ENCODE data around the gene STON2.
A peak's percentile ranks its signal among the peaks of the same experiment; 100 is the strongest.

Gene STON2

GRCh38 chr14:81285245-81285644, 114.9 kb downstream of the STON2 start:
- no peak for DNase-seq (ENCODE audit: low spot score)
- in situ Hi-C loops (cut with MboI; ENCODE audit: low pct_unique_long_range_greater_than_20kb, low sequenced_read_pairs, unreplicated experiment) = no loop called here
- TF ChIP-seq CTCF (IDR thresholded peaks at IDR 0.05; ENCODE audit: extremely low read depth, insufficient read depth, missing control alignments) = no peak

GRCh38 chr14:81281332-81281731, 118.8 kb downstream of the STON2 start:
- in situ Hi-C loops (cut with MboI; ENCODE audit: low pct_unique_long_range_greater_than_20kb, low sequenced_read_pairs, unreplicated experiment) = no loop called here
- TF ChIP-seq CTCF (IDR thresholded peaks at IDR 0.05; ENCODE audit: extremely low read depth, insufficient read depth, missing control alignments) = no peak
- no peak for DNase-seq (ENCODE audit: low spot score)

- in situ Hi-C loops (cut with MboI; ENCODE audit: low pct_unique_long_range_greater_than_20kb, low sequenced_read_pairs, unreplicated experiment) = no loop called here
- DNase-seq (ENCODE audit: low spot score) = no peak
- no peak for TF ChIP-seq CTCF (IDR thresholded peaks at IDR 0.05; ENCODE audit: extremely low read depth, insufficient read depth, missing control alignments)
Observed at GRCh38 chr14:81280136-81280791, 119.9 kb downstream of the STON2 start.

- in situ Hi-C loops (cut with MboI; ENCODE audit: low pct_unique_long_range_greater_than_20kb, low sequenced_read_pairs, unreplicated experiment) = no loop called here
- DNase-seq (ENCODE audit: low spot score) = no peak
- no peak for TF ChIP-seq CTCF (IDR thresholded peaks at IDR 0.05; ENCODE audit: extremely low read depth, insufficient read depth, missing control alignments)
Observed at GRCh38 chr14:81277096-81277495, 123.0 kb downstream of the STON2 start.

- TF ChIP-seq CTCF (IDR thresholded peaks at IDR 0.05; ENCODE audit: extremely low read depth, insufficient read depth, missing control alignments) = no peak
- in situ Hi-C loops (cut with MboI; ENCODE audit: low pct_unique_long_range_greater_than_20kb, low sequenced_read_pairs, unreplicated experiment) = no loop called here
- DNase-seq (ENCODE audit: low spot score) = peak; percentile 27
Observed at GRCh38 chr14:81276073-81277069, 123.8 kb downstream of the STON2 start.

GRCh38 chr14:81275305-81276072, 124.6 kb downstream of the STON2 start:
- TF ChIP-seq CTCF (IDR thresholded peaks at IDR 0.05; ENCODE audit: extremely low read depth, insufficient read depth, missing control alignments) = no peak
- no peak for DNase-seq (ENCODE audit: low spot score)
- in situ Hi-C loops (cut with MboI; ENCODE audit: low pct_unique_long_range_greater_than_20kb, low sequenced_read_pairs, unreplicated experiment) = no loop called here

All from GM13977 (cell line).